ENCODE results near the gene NAA10. TPM values are rescaled to one million over a fixed set of nuclear protein-coding genes. Genes with fewer than 3 reads are reported as not detected.

NAA10 gene
- total RNA-seq, 1 experiment from 2014 or later: 124 TPM

GRCh38 chrX:153966283-153966688 is 31.4 kb upstream of the NAA10 start:
- no peak for DNase-seq (ENCODE audit: low read depth, low spot score)
- RAD21 ChIA-PET (ENCODE audit: low non-redundant PET in 1 of 2, low total read pairs in 2 of 2, uncharacterized antibody in 2 of 2, unreplicated experiment in 2 of 2): no interaction called here
- Histone ChIP-seq H3K4me2 (ENCODE audit: low read length) (no peak overlapping the region), H3K27me3 (ENCODE audit: insufficient read depth, low read length) (no peaks in the 10 kb centered on the region), H4K20me1 (ENCODE audit: insufficient read depth) (no peaks in the 10 kb centered on the region), H3K27ac (ENCODE audit: low read depth, low read length) (no peak overlapping the region), H3K4me1 (ENCODE audit: control insufficient read depth in 1 of 2, insufficient read depth in 2 of 2, low read length in 2 of 2) (peaks cover 7 to 13% of the 10 kb centered on the region in 2 experiments; a peak in 3 of 4 replicates), H3K9me3 (ENCODE audit: control insufficient read depth in 1 of 2, insufficient read depth in 1 of 2, low read depth in 1 of 2, low read length in 2 of 2) (no peaks in the 10 kb centered on the region), H3K4me3 (replicated peaks in 1 of 2; ENCODE audit: low read depth in 1 of 2, low read length in 2 of 2) (no peak overlapping the region), H3K79me2 (ENCODE audit: insufficient read depth, low read length) (peaks cover 97% of the 10 kb centered on the region), H2AFZ (ENCODE audit: low read depth, low read length, poor library complexity, severe bottlenecking) (no peak overlapping the region), H3K9me2 (ENCODE audit: insufficient read depth) (no peaks in the 10 kb centered on the region), H3K9ac (ENCODE audit: low read length) (no peak overlapping the region), H3K36me3 (ENCODE audit: control insufficient read depth in 1 of 2, insufficient read depth in 2 of 2, low read length in 2 of 2) (peaks cover 7 to 22% of the 10 kb centered on the region in 2 experiments; a peak in 3 of 4 replicates)
- ATAC-seq: no peak
- CTCF ChIA-PET: no interaction called here
- POLR2A ChIA-PET: no interaction called here
- TF ChIP-seq ZNF274 (IDR thresholded peaks at IDR 0.05; ENCODE audit: low read depth, low read length) (no peak), ZFX (IDR thresholded peaks at IDR 0.05) (no peak)
- BruUV-seq (replicated peaks): no TSS peak
- intact Hi-C loops (cut with micrococcal nuclease): no loop called here

GRCh38 chrX:153965406-153965805 is 30.6 kb upstream of the NAA10 start:
- Histone ChIP-seq H3K9me3 (ENCODE audit: control insufficient read depth in 1 of 2, insufficient read depth in 1 of 2, low read depth in 1 of 2, low read length in 2 of 2) (no peaks in the 10 kb centered on the region), H2AFZ (ENCODE audit: low read depth, low read length, poor library complexity, severe bottlenecking) (no peak overlapping the region), H3K4me3 (replicated peaks in 1 of 2; ENCODE audit: low read depth in 1 of 2, low read length in 2 of 2) (no peak overlapping the region), H3K27ac (ENCODE audit: low read depth, low read length) (no peak overlapping the region), H3K9me2 (ENCODE audit: insufficient read depth) (no peaks in the 10 kb centered on the region), H3K36me3 (ENCODE audit: control insufficient read depth in 1 of 2, insufficient read depth in 2 of 2, low read length in 2 of 2) (peaks cover 9 to 22% of the 10 kb centered on the region in 2 experiments; a peak in 3 of 4 replicates), H3K4me2 (ENCODE audit: low read length) (no peak overlapping the region), H4K20me1 (ENCODE audit: insufficient read depth) (no peaks in the 10 kb centered on the region), H3K9ac (ENCODE audit: low read length) (no peak overlapping the region), H3K27me3 (ENCODE audit: insufficient read depth, low read length) (no peaks in the 10 kb centered on the region), H3K79me2 (ENCODE audit: insufficient read depth, low read length) (peaks cover 92% of the 10 kb centered on the region), H3K4me1 (ENCODE audit: control insufficient read depth in 1 of 2, insufficient read depth in 2 of 2, low read length in 2 of 2) (peaks cover 7 to 13% of the 10 kb centered on the region in 2 experiments; a peak in 3 of 4 replicates)
- DNase-seq (ENCODE audit: low read depth, low spot score) (no peak), ATAC-seq (no peak)
- ChIA-PET CTCF (no interaction called here), POLR2A (no interaction called here), RAD21 (ENCODE audit: low non-redundant PET in 1 of 2, low total read pairs in 2 of 2, uncharacterized antibody in 2 of 2, unreplicated experiment in 2 of 2) (no interaction called here)
- no TSS peak for BruUV-seq (replicated peaks)
- TF ChIP-seq TCF7L2 (IDR thresholded peaks at IDR 0.05; ENCODE audit: borderline replicate concordance, extremely low read depth, insufficient read depth, insufficient read length): no peak
- intact Hi-C loops (cut with micrococcal nuclease): no loop called here
